HepG2 (cell line): ENCODE data around the gene LECT2. TPM values are rescaled to one million over a fixed set of nuclear protein-coding genes. Genes with fewer than 3 reads are reported as not detected.
A peak's percentile ranks its signal among the peaks of the same experiment; 100 is the strongest.

Experiments used
- ATAC-seq: fragments of 200-7000 bp; cut with Tn5 transposase; 3 replicates; pipeline ENCODE4 v1.9.1; 2020; ENCODE audit warnings: mild to moderate bottlenecking, moderate library complexity
- BruUV-seq: library from RNA; stranded (reverse); fragments of 400-500 nt; replicated peaks from 2 replicates; lab custom pipeline; 2021; lab: Mats Ljungman, UMichigan
- CTCF ChIA-PET: fragments of 300-600 bp; formaldehyde crosslinking; extraction: SDS; loops from one replicate; lab custom pipeline; 2021; ENCODE audit warnings: low total read pairs, inconsistent platforms, low intra/inter-chr PET ratio; lab: Yijun Ruan, JAX
- POLR2A ChIA-PET: fragments of 350-600 bp; sonication (Branson Sonifier 250); formaldehyde crosslinking; loops from one replicate; lab custom pipeline; 2020; ENCODE audit warnings: antibody characterized with exemption, inconsistent platforms; lab: Yijun Ruan, JAX
- DNase-seq: peaks from one replicate; pipeline ENCODE4 v3.0.0-alpha.2; 2015; ENCODE audit warnings: low spot score
- FAIRE-seq: peaks from 3 replicates; lab custom pipeline; 2011; peaks lifted over from hg19 to GRCh38; lab: Jason Lieb, UNC
- H2AFZ ChIP-seq: one replicate; pipeline ENCODE4 v1.6.1; 2011; ENCODE audit warnings: low read length, inconsistent platforms
- H3K27ac ChIP-seq: fragments of 300-600 bp; 3 replicates; pipeline ENCODE4 v1.8.0; 2011; ENCODE audit warnings: mixed run types, mild to moderate bottlenecking, mixed read lengths, low read length, inconsistent platforms; ENCODE audit not compliant: insufficient read depth; ENCODE audit errors: extremely low read length
- H3K27me3 ChIP-seq, 2 experiments: fragments of 200-600 bp in 1 of 2; 2 replicates in 1 of 2; 3 replicates in 1 of 2; pipeline versions ENCODE4 v1.6.0 to v1.8.0; 2011; ENCODE audit warnings: low read length in 2 of 2, mild to moderate bottlenecking in 2 of 2, moderate library complexity in 2 of 2, inconsistent platforms in 1 of 2; ENCODE audit not compliant: insufficient read depth in 2 of 2, control insufficient read depth in 1 of 2
- H3K36me3 ChIP-seq, 2 experiments: fragments of 200-600 bp in 1 of 2; replicated peaks in 1 of 2; 2 replicates in 1 of 2; 3 replicates in 1 of 2; pipeline versions ENCODE4 v1.5.1 to v1.8.0; 2011; ENCODE audit warnings: low read length in 2 of 2, inconsistent platforms in 1 of 2; ENCODE audit not compliant: insufficient read depth in 2 of 2, control insufficient read depth in 1 of 2
- H3K4me1 ChIP-seq: 2 replicates; pipeline ENCODE4 v1.5.1; 2012; ENCODE audit warnings: low read length, inconsistent platforms; ENCODE audit not compliant: insufficient read depth
- H3K4me2 ChIP-seq: 2 replicates; pipeline ENCODE4 v1.6.0; 2011; ENCODE audit warnings: low read depth, low read length, inconsistent platforms
- H3K4me3 ChIP-seq, 3 experiments: fragments of 200-600 bp in 1 of 3; sonication (generic), shearing (Covaris generic) in 1 of 3; replicated peaks in 1 of 3; 2 replicates each; pipeline ENCODE4 v1.5.1; 2011 to 2016; ENCODE audit warnings: low read length in 3 of 3, inconsistent platforms in 2 of 3, low read depth in 2 of 3, mild to moderate bottlenecking in 2 of 3, control low read depth in 1 of 3, mixed read lengths in 1 of 3; ENCODE audit not compliant: insufficient read depth in 1 of 3
- H3K79me2 ChIP-seq: one replicate; pipeline ENCODE4 v1.6.1; 2011; ENCODE audit warnings: low read length, inconsistent platforms; ENCODE audit not compliant: insufficient read depth
- H3K9ac ChIP-seq: 2 replicates; pipeline ENCODE4 v1.6.0; 2011; ENCODE audit warnings: mild to moderate bottlenecking, low read depth, low read length, inconsistent platforms; ENCODE audit not compliant: insufficient read depth
- H3K9me3 ChIP-seq: 2 replicates; pipeline ENCODE4 v1.5.1; 2012; ENCODE audit warnings: mild to moderate bottlenecking, low read length
- H4K20me1 ChIP-seq: 2 replicates; pipeline ENCODE4 v1.6.0; 2011; ENCODE audit warnings: inconsistent platforms, mild to moderate bottlenecking, low read length, moderate library complexity; ENCODE audit not compliant: insufficient read depth
- ARID4A ChIP-seq: sonication (generic); formaldehyde crosslinking; IDR thresholded peaks from 2 replicates; pipeline ENCODE4 v1.5.0; 2020; ENCODE audit warnings: mild to moderate bottlenecking, missing genetic modification reagents, borderline replicate concordance
- CCDC6 ChIP-seq: sonication (generic); formaldehyde crosslinking; IDR thresholded peaks from 2 replicates; pipeline ENCODE4 v1.8.1; 2022; ENCODE audit warnings: mild to moderate bottlenecking, missing genetic modification reagents, moderate library complexity
- EP300 ChIP-seq, 3 experiments: sonication (generic) in 1 of 3; formaldehyde crosslinking in 1 of 3; IDR thresholded peaks; 2 replicates each; pipeline versions ENCODE4 v1.5.1 to v1.6.1; 2011 to 2020; ENCODE audit warnings: low read depth in 2 of 3, low read length in 2 of 3, borderline replicate concordance in 1 of 3, improper control_type of control experiment in 1 of 3, mild to moderate bottlenecking in 1 of 3, missing genetic modification reagents in 1 of 3, moderate library complexity in 1 of 3
- FOXP1 ChIP-seq, 2 experiments: fragments of 450-650 bp in 1 of 2; IDR thresholded peaks; 2 replicates each; pipeline ENCODE4 v1.6.1; 2017 to 2018; ENCODE audit warnings: antibody characterized with exemption in 1 of 2
- FOXP4 ChIP-seq: sonication (generic); formaldehyde crosslinking; IDR thresholded peaks from 2 replicates; pipeline ENCODE4 v1.4.0; 2020; ENCODE audit warnings: missing genetic modification reagents
- GATAD2A ChIP-seq: IDR thresholded peaks from 2 replicates; pipeline ENCODE4 v1.6.1; 2016
- PAXIP1 ChIP-seq: sonication (generic); formaldehyde crosslinking; conservative IDR thresholded peaks from 2 replicates; pipeline ENCODE4 v1.4.0; 2020; ENCODE audit warnings: mild to moderate bottlenecking, missing genetic modification reagents, moderate library complexity
- SALL1 ChIP-seq: sonication (generic); formaldehyde crosslinking; IDR thresholded peaks from 2 replicates; pipeline ENCODE4 v1.8.0; 2022; ENCODE audit warnings: mild to moderate bottlenecking, missing genetic modification reagents
- SOX6 ChIP-seq, 2 experiments: fragments of 450-650 bp in 1 of 2; sonication (generic) in 1 of 2; formaldehyde crosslinking in 1 of 2; IDR thresholded peaks; 2 replicates each; pipeline versions ENCODE4 v1.4.0 to v1.6.1; 2017 to 2020; ENCODE audit warnings: antibody characterized with exemption in 1 of 2, mild to moderate bottlenecking in 1 of 2, missing genetic modification reagents in 1 of 2
- STAG1 ChIP-seq: sonication (generic); formaldehyde crosslinking; IDR thresholded peaks from 2 replicates; pipeline ENCODE4 v1.4.0; 2020; ENCODE audit warnings: missing genetic modification reagents
- THAP11 ChIP-seq: IDR thresholded peaks from 2 replicates; pipeline ENCODE4 v1.6.1; 2016; ENCODE audit warnings: missing biosample characterization, missing genetic modification reagents
- ZNF205 ChIP-seq: IDR thresholded peaks from 2 replicates; pipeline ENCODE4 v1.6.1; 2018; ENCODE audit warnings: missing biosample characterization, missing genetic modification reagents
- WGBS: methylation state at CpG from one replicate; pipeline ENCODE4 v1.1.6; 2017; ENCODE audit warnings: low lambda C conversion rate; 5-methylcytosine and 5-hydroxymethylcytosine counted together
- in situ Hi-C: cut with HindIII; loops from 2 replicates; pipeline ENCODE4 v1.10.0; 2017; ENCODE audit warnings: low pct_unique_long_range_greater_than_20kb; ENCODE audit not compliant: extremely low pct_ligation_motif_present
- intact Hi-C: fragments of 100-400 bp; cut with micrococcal nuclease; formaldehyde crosslinking; loops from one replicate; pipeline ENCODE4 v1.10.0; 2022; ENCODE audit not compliant: unreplicated experiment
- polyA plus RNA-seq, 8 experiments: library from polyadenylated mRNA; depleted of rRNA in 3 of 8; stranded (reverse) in 7 of 8; unstranded in 1 of 8; fragments of >200 nt; fragmentation: Illumina TruSeq in 4 of 8; extraction: Trizol in 4 of 8; gene quantifications; 2 replicates each; pipeline versions ENCODE4 v1.2.1 to v1.2.3, GENCODE V29; 2011 to 2016; ENCODE audit warnings: low read depth in 4 of 8, missing spikeins in 1 of 8, mixed read lengths in 1 of 8; ENCODE audit not compliant: insufficient read depth in 1 of 8
- total RNA-seq, 5 experiments: library from RNA; depleted of rRNA; stranded (reverse); fragments of >200 nt; fragmentation: Illumina TruSeq; extraction: Trizol; gene quantifications; 2 replicates each; pipeline ENCODE4 v1.2.3, GENCODE V29; 2016; ENCODE audit warnings: low read depth in 1 of 5

Gene LECT2
- total and polyA plus RNA-seq, 2 of the 13 experiments (the other 11 are each of a cell fraction or from before 2014, with no cell fraction given), result not detected

- CTCF ChIA-PET, result no interaction called here
- TF ChIP-seq FOXP1 (IDR thresholded peaks at IDR 0.05) (0 out of 2 replicates have a peak, but pooled peaks have one; percentile 26), FOXP1 (CRISPR knock-in tag; IDR thresholded peaks at IDR 0.05) (peak; percentile 76), THAP11 (CRISPR knock-in tag) (no peak), ARID4A (CRISPR knock-in tag) (no peak), SOX6 (IDR thresholded peaks at IDR 0.05) (no peak), SOX6 (CRISPR knock-in tag; IDR thresholded peaks at IDR 0.05) (peak; percentile 33; the same call in 1 of the 2 replicates), SALL1 (no peak), EP300 (IDR thresholded peaks at IDR 0.05; ENCODE audit: low read depth in 2 of 2, low read length in 2 of 2) (0 out of 4 replicates have a peak, but pooled peaks of 1 of the 2 experiments have one; percentile 6), EP300 (CRISPR knock-in tag; IDR thresholded peaks at IDR 0.05; ENCODE audit: borderline replicate concordance) (no peak), GATAD2A (CRISPR knock-in tag) (peak; percentile 59), FOXP4 (0 out of 2 replicates have a peak, but pooled peaks have one; percentile 15), ZNF205 (CRISPR knock-in tag) (no peak), PAXIP1 (CRISPR knock-in tag) (peak; percentile 38; the same call in 1 of the 2 replicates), CCDC6 (CRISPR knock-in tag) (no peak), STAG1 (CRISPR knock-in tag) (no peak)
These were observed 16.9 kb upstream of the LECT2 start for GRCh38 chr5:135971701-135972100.

More at GRCh38 chr5:135971701-135972100, 16.9 kb upstream of the LECT2 start:
- Histone ChIP-seq H3K36me3 (no peaks in the 10 kb centered on the region), H3K27ac (peak overlapping the region; percentile 98), H3K4me3 (no peak overlapping the region), H3K4me1 (peaks cover 55% of the 10 kb centered on the region), H3K9ac (no peak overlapping the region), H3K27me3 (no peaks in the 10 kb centered on the region), H4K20me1 (no peaks in the 10 kb centered on the region), H2AFZ (no peak overlapping the region), H3K4me2 (no peak overlapping the region), H3K9me3 (peaks cover 7% of the 10 kb centered on the region; the same call in 1 of the 2 replicates), H3K79me2 (no peaks in the 10 kb centered on the region)
- 0% methylated on average over 1 of the region's 1 CpG for WGBS
- no peak for FAIRE-seq
- in situ Hi-C loops (no loop called here), intact Hi-C loops (no loop called here)
- peak; percentile 6; the same call in 1 of the 3 replicates for ATAC-seq
- peak; percentile 3 for DNase-seq
- POLR2A ChIA-PET, result interaction anchor here (1.3 to 5.6 kb wide), 6 partner anchors 16 to 86 kb away, joined by 4 to 96 read pairs (median 24); partner anchors contain the start of gene TGFBI
- no TSS peak for BruUV-seq
